ENCODE data around the gene SNX8. TPM values are rescaled to one million over a fixed set of nuclear protein-coding genes. Genes with fewer than 3 reads are reported as not detected.

The SNX8 gene
- total and polyA plus RNA-seq, 2 of the 13 experiments (the other 11 are each of a cell fraction or from before 2014, with no cell fraction given): 20.6 to 45.2 TPM

- no peak for TF ChIP-seq TEAD3 (CRISPR knock-in tag; optimal IDR thresholded peaks at IDR 0.05; ENCODE audit: borderline replicate concordance)
- no peak for TF ChIP-seq PCBP2 (optimal IDR thresholded peaks at IDR 0.05; ENCODE audit: low read depth, low read length, poor library complexity, severe bottlenecking)
- no peak for TF ChIP-seq XRCC5 (optimal IDR thresholded peaks at IDR 0.05; ENCODE audit: low read length)
Measured at GRCh38 chr7:2220030-2220429, 94.2 kb downstream of the SNX8 start (continued).

DNA sequence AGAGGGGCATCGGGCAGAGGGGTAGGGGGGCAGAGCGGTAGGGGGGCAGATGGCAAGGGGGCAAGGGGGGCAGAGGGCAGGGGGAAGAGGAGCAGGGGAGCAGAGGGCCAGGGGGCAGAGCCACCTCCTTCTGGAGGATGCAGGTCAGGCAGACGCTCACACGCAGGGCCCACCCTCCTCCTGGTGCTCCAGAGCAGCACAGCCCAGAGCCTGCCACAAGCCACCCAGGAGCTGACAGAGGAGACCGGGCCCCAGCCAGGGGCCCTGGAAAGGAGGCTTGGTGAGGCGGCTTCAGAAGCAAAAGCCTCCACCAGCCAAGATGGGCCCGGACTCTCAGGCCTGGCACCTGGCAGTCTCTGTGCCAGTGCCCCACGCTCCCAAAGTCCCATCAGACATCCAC lies 94.6 kb downstream of the SNX8 start:
- peaks cover 2% of the 10 kb centered on the region; the same call in 1 of the 2 replicates for H4K20me1 ChIP-seq (ENCODE audit: insufficient read depth, low read length)
- H3K27me3 ChIP-seq (ENCODE audit: control insufficient read depth in 1 of 2, insufficient read depth in 2 of 2, low read length in 2 of 2): no peaks in the 10 kb centered on the region
- in situ Hi-C loops (cut with HindIII; ENCODE audit: extremely low pct_ligation_motif_present, low pct_unique_long_range_greater_than_20kb): loop anchor here (10.0 to 25.0 kb wide), 2 partner anchors 425 to 632 kb away; no protein-coding TSS in a partner anchor
- H3K9me3 ChIP-seq (ENCODE audit: low read length): no peaks in the 10 kb centered on the region
- intact Hi-C loops (cut with micrococcal nuclease; ENCODE audit: unreplicated experiment): no loop called here
- H2AFZ ChIP-seq (ENCODE audit: low read length): no peak overlapping the region
- ChIA-PET POLR2A (no interaction called here), CTCF (ENCODE audit: low intra/inter-chr PET ratio, low total read pairs) (no interaction called here)
- TF ChIP-seq TGIF2 (CRISPR knock-in tag; IDR thresholded peaks at IDR 0.05) (no peak), ZNF121 (CRISPR knock-in tag; IDR thresholded peaks at IDR 0.05) (no peak), ASH2L (IDR thresholded peaks at IDR 0.05; ENCODE audit: insufficient read length, low read depth, low read length) (no peak)
- ATAC-seq: no peak
- no peak for DNase-seq (ENCODE audit: low spot score)
- H3K79me2 ChIP-seq (ENCODE audit: insufficient read depth, low read length): peaks cover 10% of the 10 kb centered on the region
- no peak for FAIRE-seq
- WGBS (ENCODE audit: low lambda C conversion rate): 98% methylated on average over 7 of the region's 8 CpGs
- no peak overlapping the region for H3K4me2 ChIP-seq (ENCODE audit: low read depth, low read length)
- BruUV-seq (replicated peaks): no TSS peak
- peaks cover 38 to 78% of the 10 kb centered on the region in 2 experiments; a peak in 4 of 5 replicates for H3K36me3 ChIP-seq (replicated peaks in 1 of 2; ENCODE audit: control insufficient read depth in 1 of 2, insufficient read depth in 2 of 2, low read length in 2 of 2)
- no peak overlapping the region for H3K9ac ChIP-seq (ENCODE audit: insufficient read depth, low read depth, low read length)
- H3K4me1 ChIP-seq (ENCODE audit: insufficient read depth, low read length): no peaks in the 10 kb centered on the region
- H3K27ac ChIP-seq (ENCODE audit: extremely low read length, insufficient read depth, low read length): no peak overlapping the region
- no peak overlapping the region for H3K4me3 ChIP-seq (replicated peaks in 1 of 3; ENCODE audit: insufficient read depth in 1 of 3, low read depth in 2 of 3, low read length in 3 of 3)

DNA sequence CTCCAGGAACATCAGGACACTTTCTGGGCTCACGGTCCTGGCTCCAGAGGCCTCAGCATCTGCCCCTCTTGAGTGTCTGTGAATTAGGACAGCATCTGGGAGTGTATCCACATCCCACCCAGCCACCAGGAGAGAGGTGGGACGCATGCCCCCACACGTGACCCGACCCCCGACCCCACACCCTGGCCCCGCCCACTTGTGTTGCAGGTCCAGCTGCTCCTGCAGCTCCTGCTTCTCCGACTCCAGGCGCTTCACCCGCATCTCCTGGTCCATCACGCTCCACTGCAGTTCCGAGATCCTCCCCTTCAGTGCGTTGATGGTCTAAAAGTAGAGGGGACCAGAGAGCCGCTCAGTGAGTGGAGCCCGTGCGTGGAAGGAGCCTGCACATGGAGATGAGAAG lies 95.1 kb downstream of the SNX8 start:
- DNase-seq (ENCODE audit: low spot score) (no peak), ATAC-seq (no peak), FAIRE-seq (no peak)
- WGBS (ENCODE audit: low lambda C conversion rate): over 99% methylated on average over 12 of the region's 15 CpGs
- Histone ChIP-seq H3K4me1 (ENCODE audit: insufficient read depth, low read length) (no peaks in the 10 kb centered on the region), H4K20me1 (ENCODE audit: insufficient read depth, low read length) (peaks cover 2% of the 10 kb centered on the region; the same call in 1 of the 2 replicates), H3K36me3 (replicated peaks in 1 of 2; ENCODE audit: control insufficient read depth in 1 of 2, insufficient read depth in 2 of 2, low read length in 2 of 2) (peaks cover 37 to 78% of the 10 kb centered on the region in 2 experiments; a peak in 4 of 5 replicates), H3K4me3 (replicated peaks in 1 of 3; ENCODE audit: insufficient read depth in 1 of 3, low read depth in 2 of 3, low read length in 3 of 3) (no peak overlapping the region), H2AFZ (ENCODE audit: low read length) (no peak overlapping the region), H3K27ac (ENCODE audit: extremely low read length, insufficient read depth, low read length) (no peak overlapping the region), H3K27me3 (ENCODE audit: control insufficient read depth in 1 of 2, insufficient read depth in 2 of 2, low read length in 2 of 2) (no peaks in the 10 kb centered on the region), H3K9me3 (ENCODE audit: low read length) (no peaks in the 10 kb centered on the region), H3K4me2 (ENCODE audit: low read depth, low read length) (no peak overlapping the region), H3K79me2 (ENCODE audit: insufficient read depth, low read length) (peaks cover 9% of the 10 kb centered on the region), H3K9ac (ENCODE audit: insufficient read depth, low read depth, low read length) (no peak overlapping the region)
- in situ Hi-C loops (cut with HindIII; ENCODE audit: extremely low pct_ligation_motif_present, low pct_unique_long_range_greater_than_20kb): loop anchor here (10.0 to 25.0 kb wide), 2 partner anchors 424 to 632 kb away; no protein-coding TSS in a partner anchor
- BruUV-seq (replicated peaks): no TSS peak
- POLR2A ChIA-PET: no interaction called here
- intact Hi-C loops (cut with micrococcal nuclease; ENCODE audit: unreplicated experiment): no loop called here
- CTCF ChIA-PET (ENCODE audit: low intra/inter-chr PET ratio, low total read pairs): no interaction called here
- TF ChIP-seq SYNCRIP (IDR thresholded peaks at IDR 0.05; ENCODE audit: insufficient read depth, low read depth, low read length) (no peak), ZNF296 (CRISPR knock-in tag; conservative IDR thresholded peaks at IDR 0.05) (no peak), ZNF160 (CRISPR knock-in tag; IDR thresholded peaks at IDR 0.05) (no peak), ZNF451 (CRISPR knock-in tag; IDR thresholded peaks at IDR 0.05) (no peak), ZNF597 (CRISPR knock-in tag; IDR thresholded peaks at IDR 0.05) (no peak), MNT (IDR thresholded peaks at IDR 0.05) (no peak), HDAC6 (IDR thresholded peaks at IDR 0.05; ENCODE audit: low read depth, low read length) (no peak), MEF2D (CRISPR knock-in tag; IDR thresholded peaks at IDR 0.05) (no peak), NFYB (CRISPR knock-in tag; IDR thresholded peaks at IDR 0.05) (no peak), PHB2 (IDR thresholded peaks at IDR 0.05; ENCODE audit: partially characterized antibody) (no peak), PHF21A (CRISPR knock-in tag; IDR thresholded peaks at IDR 0.05) (no peak)

Measured in HepG2 (cell line).